Hepatocyte (in vitro differentiated cells): ENCODE measurements around the gene SPAG4.

Source experiments
- EZH2 ChIP-seq: fragments of 200-600 bp; sonication (generic); IDR thresholded peaks from 2 replicates; pipeline ENCODE4 v1.6.1; 2016; ENCODE audit warnings: antibody characterized with exemption, mild to moderate bottlenecking, borderline replicate concordance
- EZH2phosphoT487 ChIP-seq: fragments of 200-600 bp; sonication (generic); IDR thresholded peaks from one replicate; pipeline ENCODE4 v1.6.1; 2018; ENCODE audit warnings: antibody characterized with exemption, mild to moderate bottlenecking, low read depth, moderate library complexity; ENCODE audit not compliant: unreplicated experiment, severe bottlenecking
- TF ChIP-seq, protein P1 (sequence below): fragments of 200-600 bp; sonication (generic); IDR thresholded peaks from 2 replicates; pipeline ENCODE4 v1.5.1; 2016; ENCODE audit warnings: antibody characterized with exemption, mild to moderate bottlenecking; ENCODE audit not compliant: poor library complexity

DNA sequence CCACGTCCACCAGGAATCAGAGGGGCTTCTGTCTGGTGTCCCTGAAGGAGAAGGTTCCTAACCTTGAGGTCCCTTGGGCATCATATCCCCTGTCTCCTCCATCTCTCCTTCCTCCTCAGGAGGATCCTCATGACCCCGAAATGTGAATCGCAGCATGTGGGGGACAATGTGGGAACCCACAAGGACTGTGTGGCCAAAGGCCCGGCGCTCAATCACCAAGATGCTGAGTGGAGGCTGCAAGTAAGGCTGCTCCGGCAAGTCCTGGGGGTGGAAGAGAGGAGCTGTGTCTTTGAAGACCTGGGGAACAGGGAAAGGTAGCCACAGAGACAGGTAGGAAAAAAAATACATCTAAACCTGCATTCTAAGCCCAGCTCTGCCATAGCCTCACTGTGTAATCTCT lies 36.4 kb upstream of the SPAG4 start:
- TF ChIP-seq, protein P1, sequence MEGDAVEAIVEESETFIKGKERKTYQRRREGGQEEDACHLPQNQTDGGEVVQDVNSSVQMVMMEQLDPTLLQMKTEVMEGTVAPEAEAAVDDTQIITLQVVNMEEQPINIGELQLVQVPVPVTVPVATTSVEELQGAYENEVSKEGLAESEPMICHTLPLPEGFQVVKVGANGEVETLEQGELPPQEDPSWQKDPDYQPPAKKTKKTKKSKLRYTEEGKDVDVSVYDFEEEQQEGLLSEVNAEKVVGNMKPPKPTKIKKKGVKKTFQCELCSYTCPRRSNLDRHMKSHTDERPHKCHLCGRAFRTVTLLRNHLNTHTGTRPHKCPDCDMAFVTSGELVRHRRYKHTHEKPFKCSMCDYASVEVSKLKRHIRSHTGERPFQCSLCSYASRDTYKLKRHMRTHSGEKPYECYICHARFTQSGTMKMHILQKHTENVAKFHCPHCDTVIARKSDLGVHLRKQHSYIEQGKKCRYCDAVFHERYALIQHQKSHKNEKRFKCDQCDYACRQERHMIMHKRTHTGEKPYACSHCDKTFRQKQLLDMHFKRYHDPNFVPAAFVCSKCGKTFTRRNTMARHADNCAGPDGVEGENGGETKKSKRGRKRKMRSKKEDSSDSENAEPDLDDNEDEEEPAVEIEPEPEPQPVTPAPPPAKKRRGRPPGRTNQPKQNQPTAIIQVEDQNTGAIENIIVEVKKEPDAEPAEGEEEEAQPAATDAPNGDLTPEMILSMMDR: no peak
- TF ChIP-seq EZH2 (no peak), EZH2phosphoT487 (no peak)
